ENCODE results near the gene ZNF385D. TPM values are rescaled to one million over a fixed set of nuclear protein-coding genes. Genes with fewer than 3 reads are reported as not detected.

The ZNF385D gene
- polyA plus RNA-seq, 1 donor (not counting 4 experiments of a cell fraction or from before 2014, with no cell fraction given): 0.46 TPM

DNA sequence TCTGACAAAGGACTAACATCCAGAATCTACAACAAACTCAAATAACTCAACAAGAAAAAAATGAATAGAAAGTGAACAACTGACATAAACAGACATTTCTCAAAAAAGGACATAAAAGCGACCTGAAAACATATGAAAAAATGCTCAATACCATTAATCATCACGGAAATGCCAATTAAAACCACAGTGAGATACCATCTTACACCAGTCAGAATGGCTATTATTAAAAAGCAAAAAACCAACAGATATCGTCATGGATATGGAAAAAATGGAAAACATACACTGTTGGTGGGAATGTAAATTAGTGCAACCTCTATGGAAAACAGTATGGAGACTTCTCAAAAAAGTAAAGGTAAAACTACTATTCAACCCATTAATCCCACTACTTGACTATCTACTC lies 53.3 kb downstream of the ZNF385D start:
- no peaks in the 10 kb centered on the region for H3K9me3 ChIP-seq (ENCODE audit: control insufficient read depth, low read depth, low read length)
- no peak overlapping the region for H3K4me3 ChIP-seq (ENCODE audit: control insufficient read depth in 2 of 3, extremely low read depth in 1 of 3, insufficient read depth in 2 of 3, low read depth in 1 of 3, low read length in 3 of 3)
- H3K9me1 ChIP-seq (ENCODE audit: control insufficient read depth, extremely low read depth, insufficient read depth, low read length): no peaks in the 10 kb centered on the region
- FAIRE-seq: no peak
- no peak for DNase-seq (ENCODE audit: low read depth, low spot score)
- H4K20me1 ChIP-seq (ENCODE audit: control insufficient read depth, extremely low read depth, insufficient read depth, low read length): no peaks in the 10 kb centered on the region
- H3K9ac ChIP-seq (ENCODE audit: control insufficient read depth, extremely low read depth, insufficient read depth, low read length): no peak overlapping the region
- TF ChIP-seq, protein P1, sequence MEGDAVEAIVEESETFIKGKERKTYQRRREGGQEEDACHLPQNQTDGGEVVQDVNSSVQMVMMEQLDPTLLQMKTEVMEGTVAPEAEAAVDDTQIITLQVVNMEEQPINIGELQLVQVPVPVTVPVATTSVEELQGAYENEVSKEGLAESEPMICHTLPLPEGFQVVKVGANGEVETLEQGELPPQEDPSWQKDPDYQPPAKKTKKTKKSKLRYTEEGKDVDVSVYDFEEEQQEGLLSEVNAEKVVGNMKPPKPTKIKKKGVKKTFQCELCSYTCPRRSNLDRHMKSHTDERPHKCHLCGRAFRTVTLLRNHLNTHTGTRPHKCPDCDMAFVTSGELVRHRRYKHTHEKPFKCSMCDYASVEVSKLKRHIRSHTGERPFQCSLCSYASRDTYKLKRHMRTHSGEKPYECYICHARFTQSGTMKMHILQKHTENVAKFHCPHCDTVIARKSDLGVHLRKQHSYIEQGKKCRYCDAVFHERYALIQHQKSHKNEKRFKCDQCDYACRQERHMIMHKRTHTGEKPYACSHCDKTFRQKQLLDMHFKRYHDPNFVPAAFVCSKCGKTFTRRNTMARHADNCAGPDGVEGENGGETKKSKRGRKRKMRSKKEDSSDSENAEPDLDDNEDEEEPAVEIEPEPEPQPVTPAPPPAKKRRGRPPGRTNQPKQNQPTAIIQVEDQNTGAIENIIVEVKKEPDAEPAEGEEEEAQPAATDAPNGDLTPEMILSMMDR (optimal IDR thresholded peaks at IDR 0.05 in 1 of 3, IDR thresholded peaks at IDR 0.05 in 1 of 3, conservative IDR thresholded peaks at IDR 0.05 in 1 of 3; ENCODE audit: extremely low read depth in 1 of 3, insufficient read depth in 2 of 3, low read length in 3 of 3): no peak
- no peak for TF ChIP-seq EZH2 (IDR thresholded peaks at IDR 0.05; ENCODE audit: low read length)
- no peaks in the 10 kb centered on the region for H3K79me2 ChIP-seq (ENCODE audit: control insufficient read depth, insufficient read depth, low read length)
- H2AFZ ChIP-seq (ENCODE audit: control insufficient read depth, low read length): no peak overlapping the region
- no peak overlapping the region for H3K4me2 ChIP-seq (ENCODE audit: control insufficient read depth, extremely low read depth, insufficient read depth, low read depth, low read length)
- H3K27me3 ChIP-seq (ENCODE audit: control insufficient read depth, extremely low read depth, insufficient read depth, low read length): no peaks in the 10 kb centered on the region
- no peaks in the 10 kb centered on the region for H3K4me1 ChIP-seq (ENCODE audit: control insufficient read depth, extremely low read depth, insufficient read depth, low read length)
- no peaks in the 10 kb centered on the region for H3K36me3 ChIP-seq (ENCODE audit: control insufficient read depth in 2 of 2, extremely low read depth in 1 of 2, insufficient read depth in 2 of 2, low read length in 2 of 2)
- H3K27ac ChIP-seq (ENCODE audit: control insufficient read depth, insufficient read depth, low read length): no peak overlapping the region
- dilution Hi-C loops (cut with MboI; ENCODE audit: extremely low pct_ligation_motif_present, low sequenced_read_pairs): no loop called here

DNA sequence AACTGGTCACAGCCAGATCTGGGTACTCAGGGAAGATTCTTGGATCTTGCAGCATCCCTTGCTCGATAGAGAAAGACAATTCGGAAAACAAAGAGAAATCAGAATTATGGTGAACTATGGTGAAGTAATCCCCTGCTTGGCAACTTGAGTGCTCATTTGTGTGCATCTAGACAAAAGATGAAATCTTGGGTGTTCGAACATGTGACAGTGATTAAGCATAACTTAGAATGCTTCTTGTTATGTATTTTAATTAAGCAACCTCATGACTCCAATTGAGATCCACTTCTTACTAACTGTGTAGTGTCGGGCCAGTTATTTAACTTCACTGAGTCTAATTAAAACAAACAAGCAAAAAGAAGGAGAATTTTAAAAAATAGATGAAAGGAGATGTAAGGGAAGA lies 56.5 kb downstream of the ZNF385D start:
- H3K9ac ChIP-seq (ENCODE audit: control insufficient read depth, extremely low read depth, insufficient read depth, low read length): no peak overlapping the region
- H3K36me3 ChIP-seq (ENCODE audit: control insufficient read depth in 2 of 2, extremely low read depth in 1 of 2, insufficient read depth in 2 of 2, low read length in 2 of 2): no peaks in the 10 kb centered on the region
- dilution Hi-C loops (cut with MboI; ENCODE audit: extremely low pct_ligation_motif_present, low sequenced_read_pairs): no loop called here
- no peaks in the 10 kb centered on the region for H3K27me3 ChIP-seq (ENCODE audit: control insufficient read depth, extremely low read depth, insufficient read depth, low read length)
- H3K79me2 ChIP-seq (ENCODE audit: control insufficient read depth, insufficient read depth, low read length): no peaks in the 10 kb centered on the region
- no peaks in the 10 kb centered on the region for H3K9me1 ChIP-seq (ENCODE audit: control insufficient read depth, extremely low read depth, insufficient read depth, low read length)
- no peaks in the 10 kb centered on the region for H3K4me1 ChIP-seq (ENCODE audit: control insufficient read depth, extremely low read depth, insufficient read depth, low read length)
- no peak overlapping the region for H2AFZ ChIP-seq (ENCODE audit: control insufficient read depth, low read length)
- H4K20me1 ChIP-seq (ENCODE audit: control insufficient read depth, extremely low read depth, insufficient read depth, low read length): no peaks in the 10 kb centered on the region
- H3K9me3 ChIP-seq (ENCODE audit: control insufficient read depth, low read depth, low read length): no peaks in the 10 kb centered on the region
- FAIRE-seq (no peak), DNase-seq (ENCODE audit: low read depth, low spot score) (no peak)
- no peak overlapping the region for H3K4me2 ChIP-seq (ENCODE audit: control insufficient read depth, extremely low read depth, insufficient read depth, low read depth, low read length)
- no peak overlapping the region for H3K4me3 ChIP-seq (ENCODE audit: control insufficient read depth in 2 of 3, extremely low read depth in 1 of 3, insufficient read depth in 2 of 3, low read depth in 1 of 3, low read length in 3 of 3)
- TF ChIP-seq, protein P1 (optimal IDR thresholded peaks at IDR 0.05 in 1 of 3, IDR thresholded peaks at IDR 0.05 in 1 of 3, conservative IDR thresholded peaks at IDR 0.05 in 1 of 3; ENCODE audit: extremely low read depth in 1 of 3, insufficient read depth in 2 of 3, low read length in 3 of 3): no peak
- no peak for TF ChIP-seq EZH2 (IDR thresholded peaks at IDR 0.05; ENCODE audit: low read length)
- H3K27ac ChIP-seq (ENCODE audit: control insufficient read depth, insufficient read depth, low read length): no peak overlapping the region

All from keratinocyte (primary cell).